G401.6 (cell line): Measurements from ENCODE around the gene COX7A1.
"Not testable (repeated sequence)": the region's sequence is repeated elsewhere in the genome, so short reads cannot be mapped to it uniquely, and the experiment has no call there.

Experiments
- FAIRE-seq: peaks from 2 replicates; lab custom pipeline; 2012; peaks lifted over from hg19 to GRCh38; lab: Jason Lieb, UNC

COX7A1 gene

DNA sequence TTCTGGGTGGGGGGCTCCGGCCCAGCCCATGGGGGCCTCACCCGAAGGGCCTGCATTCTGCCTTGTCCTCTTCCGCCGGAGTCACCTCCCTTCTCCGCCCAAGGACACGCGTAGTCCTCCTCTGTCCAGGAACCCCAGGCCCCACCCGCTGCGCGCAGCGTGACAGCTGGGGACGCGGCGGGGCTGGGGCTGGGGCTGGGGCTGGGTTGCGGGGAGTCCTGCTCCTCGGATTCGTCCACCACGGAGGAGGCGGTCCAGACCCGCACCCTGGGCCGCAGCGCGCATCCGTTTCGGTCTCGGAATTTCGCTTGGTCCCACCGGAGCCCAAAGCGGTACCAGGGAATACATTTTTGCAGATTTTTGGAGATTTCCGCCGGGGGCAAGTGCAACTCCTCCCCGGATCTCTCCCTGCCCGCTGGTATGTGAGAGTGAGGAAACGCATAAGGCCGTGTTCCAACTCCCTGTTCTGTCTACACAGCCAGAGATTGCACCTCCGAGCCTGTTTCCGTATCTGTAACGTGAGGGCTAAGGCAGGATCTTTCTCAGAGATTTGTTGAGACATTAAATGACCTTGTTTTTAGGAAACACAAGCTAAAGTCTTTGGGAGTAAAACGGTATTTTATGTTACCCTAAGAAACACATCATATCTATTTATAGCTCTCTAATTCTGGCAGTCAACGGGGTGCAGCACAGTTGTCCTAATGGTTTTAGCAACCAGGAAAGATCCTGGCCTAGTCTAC is at the start of gene COX7A1:
Gene COX7A1, minus strand, starts transcription at position 96 of the 740 bp plus-strand sequence. Its CDS starts 40 bp downstream, at position 56.
- no peak for FAIRE-seq

DNA sequence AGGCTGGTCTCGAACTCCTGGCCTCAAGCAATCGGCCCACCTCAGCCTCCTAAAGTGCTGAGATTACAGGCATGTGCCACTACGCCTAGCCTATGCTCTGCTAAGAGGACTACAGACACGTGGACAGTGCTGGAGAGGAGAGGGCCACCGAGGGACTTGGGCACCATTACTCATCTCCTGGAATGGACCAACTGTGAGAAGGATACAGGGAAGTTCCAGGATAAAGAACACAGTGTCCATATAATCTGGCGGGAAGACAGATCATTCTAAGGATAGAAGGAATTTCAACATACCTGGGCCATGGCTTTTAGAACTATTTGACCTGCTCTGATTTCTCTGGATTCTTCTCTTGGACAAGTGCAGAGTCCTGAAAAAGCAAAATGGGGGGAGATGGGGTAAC is 49.4 kb upstream of the COX7A1 start:
- no peak for FAIRE-seq

DNA sequence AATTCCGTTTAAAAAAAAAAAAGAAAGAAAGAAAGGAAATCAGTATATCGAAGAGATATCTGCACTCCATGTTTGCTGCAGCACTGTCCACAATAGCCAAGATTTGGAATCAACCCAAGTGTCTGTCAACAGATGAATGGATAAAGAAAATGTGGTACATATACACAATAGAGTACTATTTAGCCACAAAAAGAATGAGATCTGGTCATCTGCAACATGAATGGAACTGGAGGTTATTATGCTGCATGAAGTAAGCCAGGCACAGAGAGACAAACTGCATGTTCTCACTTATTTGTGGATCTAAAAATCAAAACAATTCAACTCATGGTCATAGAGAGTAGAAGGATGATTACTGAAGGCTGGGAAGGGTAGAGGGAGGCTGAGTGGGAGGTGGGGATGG is 45.9 kb upstream of the COX7A1 start:
- FAIRE-seq, result no peak

DNA sequence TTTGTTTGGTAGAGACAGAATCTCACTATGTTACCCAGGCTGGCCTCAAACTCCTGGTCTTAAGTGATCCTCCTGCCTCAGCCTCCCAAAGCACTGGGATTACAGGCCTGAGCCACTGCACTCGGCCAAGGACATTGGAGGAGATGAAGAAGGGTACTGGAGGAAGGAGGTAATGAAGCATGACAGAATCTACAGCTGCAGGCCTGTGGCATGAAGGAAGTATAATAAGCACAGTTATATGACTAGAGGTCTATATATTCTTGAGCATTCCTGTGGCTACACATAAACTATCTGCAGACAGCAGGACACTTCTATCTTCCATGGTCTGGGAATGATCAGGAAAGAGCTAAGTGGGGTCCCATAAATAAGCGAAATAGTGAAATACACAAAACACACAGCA is 44.0 kb upstream of the COX7A1 start:
- FAIRE-seq, result no peak

DNA sequence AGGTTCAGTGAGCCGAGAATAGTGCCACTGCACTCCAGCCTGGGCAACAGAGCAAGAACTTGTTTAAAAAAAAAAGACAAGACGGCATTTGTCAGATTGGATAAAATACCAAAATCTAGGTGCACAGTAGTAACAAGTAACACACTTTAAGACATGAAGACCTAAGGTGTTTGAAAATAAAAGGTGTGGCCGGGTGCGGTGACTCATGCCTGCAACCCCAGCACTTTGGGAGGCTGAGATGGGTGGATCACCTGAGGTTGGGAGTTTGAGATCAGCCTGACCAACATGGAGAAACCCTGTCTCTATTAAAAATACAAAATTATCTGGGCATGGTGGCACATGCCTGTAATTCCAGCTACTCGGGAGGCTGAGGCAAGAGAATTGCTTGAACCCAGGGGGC is 34.5 kb upstream of the COX7A1 start:
- not testable (repeated sequence) for FAIRE-seq

DNA sequence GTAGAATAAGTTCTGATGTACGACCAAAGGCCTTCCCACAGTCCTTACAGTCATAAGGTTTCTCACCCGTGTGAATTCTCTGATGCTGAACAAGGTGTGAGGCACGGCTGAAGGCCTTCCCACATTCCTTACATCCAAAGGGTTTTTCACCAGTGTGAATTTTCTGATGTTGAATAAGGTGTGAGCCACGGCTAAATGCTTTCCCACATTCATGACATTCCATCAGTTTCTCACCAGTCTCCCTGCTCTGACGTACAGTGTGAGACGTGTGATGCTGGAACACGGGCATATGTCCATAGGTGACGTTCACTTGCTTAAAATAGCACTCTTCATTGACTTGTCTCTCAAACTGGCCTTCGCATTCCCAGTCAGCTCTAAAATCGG is 31.0 kb upstream of the COX7A1 start:
- no peak for FAIRE-seq

DNA sequence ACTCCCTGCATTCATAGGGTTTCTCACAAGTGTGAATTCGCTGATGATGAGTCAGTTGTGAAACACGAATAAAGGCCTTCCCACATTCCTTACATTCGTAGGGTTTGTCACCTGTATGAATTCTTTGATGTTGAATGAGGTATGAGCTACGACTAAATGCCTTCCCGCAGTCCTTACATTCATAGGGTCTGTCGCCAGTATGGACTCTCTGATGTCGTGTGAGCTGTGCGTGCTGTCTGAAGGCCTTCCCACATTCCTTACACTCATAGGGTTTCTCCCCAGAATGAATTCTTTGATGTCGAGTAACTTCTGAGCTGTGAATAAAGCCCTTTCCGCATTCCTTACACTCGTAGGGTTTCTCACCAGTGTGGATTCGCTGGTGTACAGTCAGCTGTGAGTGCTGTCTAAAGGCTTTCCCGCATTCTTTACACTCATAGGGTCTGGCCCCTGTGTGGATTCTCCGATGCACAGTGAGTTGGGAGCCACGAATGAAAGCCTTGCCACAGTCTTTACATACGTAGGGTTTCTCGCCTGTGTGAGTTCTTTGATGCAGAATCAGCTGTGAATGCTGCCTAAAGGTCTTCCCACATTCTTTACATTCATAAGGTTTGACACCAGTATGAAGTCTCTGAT is 30.5 kb upstream of the COX7A1 start:
- no peak for FAIRE-seq

DNA sequence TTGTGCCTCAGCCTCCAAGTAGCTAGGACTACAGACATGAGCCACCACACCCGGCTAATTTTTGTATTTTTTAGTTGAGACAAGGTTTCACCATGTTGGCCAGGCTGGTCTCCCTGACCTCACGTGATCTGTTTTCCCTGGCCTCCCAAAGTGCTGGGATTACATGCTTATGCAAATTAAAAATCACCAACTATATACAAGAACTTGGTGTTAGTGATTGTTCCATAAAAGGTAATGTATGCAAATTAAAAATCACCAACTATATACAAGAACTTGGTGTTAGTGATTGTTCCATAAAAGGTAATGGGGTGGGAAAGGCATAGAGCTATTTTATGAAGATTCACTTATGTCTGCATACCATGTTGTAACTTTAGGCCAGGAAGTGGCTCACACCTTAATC is 26.8 kb upstream of the COX7A1 start:
- FAIRE-seq, result not testable (repeated sequence)

DNA sequence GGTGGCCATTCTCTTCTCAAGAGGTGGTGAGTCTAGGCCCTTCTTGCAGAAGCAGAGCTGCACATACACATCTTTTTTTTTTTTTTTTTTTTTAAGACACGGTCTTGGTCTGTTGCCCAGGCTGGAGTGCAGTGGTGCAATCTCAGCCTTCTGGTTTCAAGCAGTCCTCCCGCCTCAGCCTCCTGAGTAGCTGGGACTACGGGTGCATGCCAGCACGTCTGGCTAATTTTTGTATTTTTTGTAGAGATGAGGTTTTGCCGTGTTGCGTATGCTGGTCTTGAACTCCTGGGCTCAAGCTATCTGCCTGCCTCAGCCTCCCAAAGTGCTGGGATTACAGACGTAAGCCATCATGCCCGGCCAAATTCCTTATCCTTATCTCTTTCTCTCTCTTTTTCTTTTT is 21.6 kb upstream of the COX7A1 start:
- FAIRE-seq, result not testable (repeated sequence)

DNA sequence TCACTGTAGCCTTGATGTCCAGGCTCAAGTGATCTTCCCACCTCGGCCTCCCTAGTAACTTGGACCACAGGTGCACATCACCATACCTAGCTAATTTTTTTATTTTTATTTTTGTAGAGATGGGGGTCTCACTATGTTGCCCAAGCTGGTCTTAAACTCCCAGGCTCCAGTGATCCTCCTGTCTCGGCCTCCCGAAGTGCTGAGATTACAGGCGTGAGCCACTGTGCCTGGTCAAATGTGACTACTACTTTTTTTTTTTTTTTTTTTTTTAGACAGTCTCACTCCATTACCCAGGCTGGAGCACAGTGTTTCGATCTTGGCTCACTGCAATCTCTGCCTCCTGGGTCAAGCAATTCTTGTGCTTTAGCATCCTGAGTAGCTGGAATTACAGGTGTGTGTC is 20.6 kb upstream of the COX7A1 start:
- no peak for FAIRE-seq

DNA sequence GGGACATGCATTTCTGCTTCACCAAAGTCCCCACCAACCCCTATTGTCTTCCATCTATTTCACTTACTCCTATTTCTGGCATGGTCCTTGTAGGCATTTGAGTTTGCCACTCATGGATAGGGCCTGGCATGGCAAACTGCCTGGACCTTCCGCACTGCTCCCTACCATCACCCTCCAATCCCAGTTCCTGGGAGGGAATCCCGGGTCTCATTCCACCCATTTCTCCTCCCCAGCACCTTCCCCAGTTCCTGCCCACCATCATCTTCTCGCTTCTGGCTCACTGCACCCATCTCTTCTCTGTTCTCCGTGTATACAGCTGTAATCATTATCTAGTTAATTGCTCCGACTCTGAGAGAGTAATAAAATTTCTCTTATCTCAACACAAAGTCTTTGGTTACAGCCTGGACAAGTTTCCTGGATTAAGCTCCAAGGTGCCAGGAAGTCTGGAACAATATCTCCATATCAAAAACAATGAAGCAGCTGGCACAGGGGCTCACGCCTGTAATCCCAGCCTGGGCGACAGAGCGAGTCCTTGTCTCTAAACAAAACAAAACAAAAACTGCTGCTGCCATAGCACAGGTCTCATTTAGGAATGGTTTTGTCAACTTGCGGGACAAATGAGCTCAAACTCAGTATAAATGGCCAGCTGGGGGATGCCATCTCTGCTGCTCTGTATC is 17.0 kb upstream of the COX7A1 start:
- no peak for FAIRE-seq

DNA sequence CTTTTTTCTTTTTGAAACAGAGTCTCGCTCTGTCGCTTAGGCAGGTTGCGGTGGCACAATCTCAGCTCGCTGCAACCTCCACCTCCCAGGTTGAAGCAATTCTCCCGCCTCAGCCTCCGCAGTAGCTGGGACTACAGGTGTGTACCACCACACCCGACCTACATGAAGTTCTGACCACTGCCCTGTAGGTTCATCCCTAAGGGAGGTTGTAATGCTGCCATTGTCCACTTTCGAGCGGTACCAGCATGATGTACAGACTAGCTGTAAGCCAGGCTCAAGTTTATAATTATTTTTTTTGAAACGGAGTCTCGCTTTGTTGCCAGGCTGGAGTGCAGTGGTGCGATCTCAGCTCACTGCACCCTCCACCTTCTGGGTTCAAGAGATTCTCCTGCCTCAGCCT is 11.6 kb upstream of the COX7A1 start:
- no peak for FAIRE-seq

DNA sequence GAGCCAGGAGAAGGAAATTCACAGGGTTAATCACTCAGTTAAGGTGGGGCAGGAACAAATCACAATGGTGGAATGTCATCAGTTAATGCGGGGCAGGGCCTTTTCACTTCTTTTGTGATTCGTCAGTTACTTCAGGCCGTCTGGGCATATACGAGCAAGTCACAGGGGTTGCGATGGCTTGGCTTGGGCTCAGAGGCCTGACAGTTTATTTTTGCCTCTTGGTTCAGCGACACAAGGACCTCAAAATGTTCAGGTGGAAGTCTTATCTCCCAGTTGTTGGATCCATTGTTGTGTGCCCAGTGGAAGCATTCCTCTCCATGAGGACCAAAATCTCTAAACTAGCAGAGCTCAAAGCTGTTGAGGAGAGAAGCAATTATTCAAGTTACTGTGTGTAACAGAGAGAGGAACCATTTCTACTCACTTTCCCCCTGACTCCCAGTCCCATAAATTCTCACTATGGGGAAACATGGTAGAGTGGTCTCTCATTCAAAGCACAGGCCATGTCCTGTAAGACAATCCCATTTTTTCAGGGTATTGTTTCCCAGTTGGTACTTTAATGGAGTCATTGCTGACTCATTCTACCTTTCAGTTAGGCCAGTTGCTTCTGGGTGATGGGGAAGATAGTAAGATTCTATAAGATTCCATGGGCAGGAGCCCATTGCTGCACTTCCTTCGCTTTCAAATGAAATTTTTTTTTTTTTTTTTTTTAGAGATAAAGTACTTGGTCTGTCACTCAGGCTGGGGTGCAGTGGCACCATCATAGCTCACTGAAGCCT is 8.8 kb upstream of the COX7A1 start:
- FAIRE-seq, result no peak

DNA sequence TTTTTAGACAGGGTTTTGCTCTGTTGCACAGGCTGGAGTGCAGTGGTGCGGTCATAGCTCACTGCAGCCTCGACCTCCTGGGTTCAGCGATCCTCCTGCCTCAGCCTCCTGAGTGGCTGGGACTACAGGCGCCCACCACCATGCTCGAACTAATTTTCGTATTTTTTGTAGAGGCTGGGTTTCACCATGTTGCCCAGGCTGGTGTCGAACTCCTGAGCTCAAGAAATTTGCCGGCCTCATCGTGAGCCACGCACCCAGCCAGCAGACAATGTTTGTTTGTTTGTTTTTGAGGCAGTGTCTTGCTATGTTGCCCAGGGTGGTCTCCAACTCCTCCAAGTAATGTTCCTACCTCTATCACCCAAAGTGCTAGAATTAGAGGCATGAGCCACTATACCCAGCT is 879 bp upstream of the COX7A1 start:
- no peak for FAIRE-seq

DNA sequence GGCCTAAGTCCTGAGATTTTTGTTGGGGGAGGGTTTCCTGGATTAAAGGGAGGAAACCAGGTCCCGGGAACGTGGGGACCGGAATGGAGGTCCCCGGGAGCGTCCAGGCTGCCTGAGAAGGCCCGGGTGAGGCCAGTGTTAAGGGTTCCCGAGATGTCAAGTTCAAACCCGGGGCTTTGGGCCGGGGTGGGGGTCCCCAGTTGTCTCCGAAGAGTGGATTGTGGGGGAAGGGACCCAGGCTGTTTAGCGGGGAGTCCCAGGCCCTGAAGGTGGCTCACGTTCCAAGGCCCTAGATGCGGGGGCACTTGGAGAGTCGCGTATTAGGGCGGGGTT is 262 bp downstream of the COX7A1 start:
- no peak for FAIRE-seq

DNA sequence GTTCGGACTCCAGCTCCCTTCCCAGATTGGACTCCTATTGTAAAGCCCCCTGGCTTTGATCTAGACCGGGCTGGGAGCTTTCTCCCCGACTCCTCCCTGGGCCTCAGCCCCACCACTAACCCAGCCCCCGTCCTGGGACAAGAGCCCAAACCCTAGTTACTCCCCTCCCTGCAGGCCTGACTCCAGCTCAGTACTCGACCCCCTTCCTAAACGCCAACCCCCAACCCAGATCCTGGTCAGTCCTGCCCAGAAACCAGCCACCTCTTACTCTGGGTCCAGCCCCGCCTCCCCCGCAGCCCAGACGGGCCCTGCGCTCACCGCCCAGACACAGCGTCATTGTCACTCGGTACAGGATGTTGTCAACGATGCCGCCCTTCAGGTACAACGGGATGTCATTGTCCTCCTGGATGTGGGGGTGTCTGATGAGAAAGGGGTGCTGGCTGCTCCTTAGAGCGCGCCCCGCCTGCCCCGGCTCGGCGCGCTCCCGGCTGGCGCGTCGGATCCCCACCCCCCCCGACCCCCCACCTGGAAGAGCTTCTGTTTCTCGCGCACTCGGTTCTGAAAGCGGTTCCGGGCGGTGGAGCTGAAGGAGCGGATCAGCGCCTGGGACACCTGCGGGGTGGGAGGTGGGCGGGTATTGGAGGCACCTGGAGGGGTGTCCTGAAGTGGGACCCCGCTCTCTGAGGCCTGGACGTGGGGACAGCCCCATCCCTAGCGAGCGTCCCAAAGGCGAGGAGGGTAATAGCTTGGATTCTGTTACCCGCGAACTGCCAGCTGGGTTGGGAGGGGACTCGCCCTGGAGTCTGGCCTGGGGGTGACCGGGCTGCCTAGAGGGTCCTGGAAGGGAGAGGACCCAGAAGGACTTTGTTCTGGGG is 866 bp downstream of the COX7A1 start:
- FAIRE-seq, result no peak

DNA sequence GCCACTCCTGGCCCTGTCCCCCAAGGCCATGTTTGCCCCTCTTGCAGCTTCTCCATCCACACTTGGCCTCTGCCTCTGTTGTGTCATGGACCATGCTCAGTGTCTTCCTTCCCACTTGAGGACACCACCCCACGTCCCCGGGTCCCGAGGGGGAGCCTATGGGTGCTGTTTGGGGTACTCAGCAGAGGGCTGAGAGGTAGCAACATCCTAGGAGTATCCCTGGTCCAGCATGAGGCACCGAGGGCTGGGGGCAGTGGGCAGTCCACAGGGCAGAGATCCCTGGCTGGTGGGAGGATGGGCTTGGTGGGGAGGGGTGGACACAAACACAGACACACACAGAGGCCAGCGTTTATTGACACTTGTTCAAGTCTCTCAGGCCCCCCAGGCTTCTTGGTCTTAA is 1.7 kb downstream of the COX7A1 start:
- no peak for FAIRE-seq

DNA sequence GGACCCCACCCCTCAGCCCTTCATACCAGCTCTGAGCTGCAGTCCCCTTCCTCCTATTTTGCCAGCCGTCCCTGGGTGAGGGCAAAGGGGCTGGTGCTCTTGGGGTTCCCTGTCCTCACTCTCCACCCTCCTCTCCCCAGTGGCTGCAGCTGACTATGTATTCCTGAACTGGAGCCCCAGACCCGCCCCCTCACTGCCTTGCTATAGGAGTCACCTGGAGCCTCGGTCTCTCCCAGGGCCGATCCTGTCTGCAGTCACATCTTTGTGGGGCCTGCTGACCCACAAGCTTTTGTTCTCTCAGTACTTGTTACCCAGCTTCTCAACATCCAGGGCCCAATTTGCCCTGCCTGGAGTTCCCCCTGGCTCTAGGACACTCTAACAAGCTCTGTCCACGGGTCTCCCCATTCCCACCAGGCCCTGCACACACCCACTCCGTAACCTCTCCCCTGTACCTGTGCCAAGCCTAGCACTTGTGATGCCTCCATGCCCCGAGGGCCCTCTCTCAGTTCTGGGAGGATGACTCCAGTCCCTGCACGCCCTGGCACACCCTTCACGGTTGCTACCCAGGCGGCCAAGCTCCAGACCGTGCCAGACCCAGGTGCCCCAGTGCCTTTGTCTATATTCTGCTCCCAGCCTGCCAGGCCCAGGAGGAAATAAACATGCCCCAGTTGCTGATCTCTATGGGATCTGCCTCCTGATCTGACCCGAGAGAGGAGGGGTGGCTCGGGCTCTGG is 2.4 kb downstream of the COX7A1 start:
- no peak for FAIRE-seq

DNA sequence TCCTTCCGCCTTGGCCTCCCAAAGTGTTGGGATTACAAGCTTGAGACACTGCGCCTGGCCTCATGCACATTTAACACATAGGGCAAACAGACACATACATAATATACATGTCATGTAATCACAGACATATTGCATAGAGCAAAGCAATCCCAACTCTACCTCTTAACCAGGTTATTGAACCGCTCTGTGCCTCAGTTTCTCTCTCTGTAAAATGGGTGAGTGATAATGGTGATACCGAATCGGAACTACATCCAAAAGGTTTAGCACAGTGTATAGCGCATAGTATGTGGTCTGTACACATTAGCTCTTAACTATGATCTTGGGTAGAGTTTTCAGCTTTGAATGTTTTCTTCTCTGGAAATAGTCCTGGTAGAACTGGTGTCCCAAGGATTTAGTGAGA is 7.6 kb downstream of the COX7A1 start:
- FAIRE-seq, result no peak

DNA sequence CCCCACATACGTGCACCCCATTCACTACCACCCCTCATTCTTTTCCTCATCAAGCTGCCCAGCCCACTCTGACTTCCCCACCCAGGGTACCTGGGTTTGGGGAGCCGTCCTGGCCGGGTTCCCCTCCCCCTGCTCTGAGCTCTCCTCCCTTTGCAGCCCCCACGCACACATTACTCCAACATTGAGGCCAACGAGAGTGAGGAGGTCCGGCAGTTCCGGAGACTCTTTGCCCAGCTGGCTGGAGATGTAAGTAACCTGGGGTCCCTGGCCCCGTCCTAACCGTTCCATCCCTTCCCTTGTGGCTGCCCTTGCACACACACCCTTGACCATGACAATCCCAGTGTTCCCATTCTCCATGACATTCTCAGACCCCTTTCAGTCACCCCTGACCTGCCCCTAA is 9.8 kb downstream of the COX7A1 start:
- FAIRE-seq, result no peak

DNA sequence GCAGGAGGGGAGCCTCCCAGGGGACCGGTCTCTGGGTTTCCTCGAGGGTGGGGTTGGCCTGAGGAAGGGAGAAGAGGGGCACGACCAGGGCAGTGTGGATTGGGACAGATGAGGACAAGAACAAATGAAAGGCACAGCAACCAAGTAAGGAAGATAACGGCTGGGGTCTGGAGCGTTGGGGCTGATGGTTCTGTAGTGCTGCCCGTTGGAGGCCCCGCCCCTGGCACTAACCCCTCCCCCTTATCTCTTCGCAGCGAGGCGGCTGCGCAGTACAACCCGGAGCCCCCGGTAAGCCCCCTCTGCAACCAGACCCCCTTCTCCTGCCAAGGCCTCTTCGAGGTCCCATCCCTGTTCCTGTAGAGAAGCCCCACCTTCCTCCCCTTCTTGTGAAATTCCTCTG is 10.2 kb downstream of the COX7A1 start:
- no peak for FAIRE-seq
